ENCODE measurements around the gene NSMCE1. TPM values are rescaled to one million over a fixed set of nuclear protein-coding genes. Genes with fewer than 3 reads are reported as not detected.
A peak's percentile ranks its signal among the peaks of the same experiment; 100 is the strongest.

Gene NSMCE1
- total RNA-seq, 4 donors from 2014 or later: 27.7 to 41.4 (median 31.5) TPM

DNA sequence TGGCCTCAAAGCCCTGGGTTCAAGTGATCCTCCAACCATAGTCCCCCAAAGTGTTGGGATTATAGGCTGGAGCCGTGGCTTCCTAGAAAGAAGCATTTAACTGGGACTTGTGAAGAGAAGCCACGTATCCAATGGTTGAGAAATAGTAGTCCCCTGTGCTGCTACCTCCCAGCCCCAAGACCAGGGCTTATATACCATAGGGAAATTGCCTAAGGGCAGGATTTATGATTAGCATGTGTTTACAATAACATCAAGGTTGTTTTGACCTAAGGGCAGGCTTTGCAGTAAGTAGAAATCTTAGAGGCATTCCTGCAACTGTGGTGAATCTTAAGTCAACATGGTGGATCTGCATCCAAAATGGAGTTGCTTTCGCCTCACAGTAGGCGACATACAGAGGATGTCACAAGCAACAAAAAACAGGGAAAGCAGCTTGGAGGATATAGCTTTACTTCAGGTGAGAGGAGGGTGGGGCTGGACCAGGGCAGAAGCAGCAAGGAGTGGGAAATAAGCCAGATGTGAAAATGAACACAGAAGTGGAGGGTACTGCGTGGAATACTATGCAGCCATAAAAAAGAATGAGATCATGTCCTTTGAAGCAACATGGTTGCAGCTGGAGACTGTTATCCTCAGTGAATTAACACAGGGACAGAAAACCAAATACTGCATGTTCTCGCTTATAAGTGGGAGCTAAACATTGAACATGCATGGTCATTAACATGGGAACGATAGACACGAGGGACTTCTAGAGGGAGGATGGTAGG lies 18.7 kb upstream of the NSMCE1 start:
- 94 to 95% methylated on average over 8 of the region's 8 CpGs for WGBS, 2 donors
- Histone ChIP-seq H3K9me3 (no peaks in the 10 kb centered on the region), H3K4me1 (no peaks in the 10 kb centered on the region), H3K4me3 (no peak overlapping the region), H3K27ac (peak overlapping the region in 2 of 4 donors; percentile 15 to 49), H3K36me3 (no peaks in the 10 kb centered on the region), H3K27me3 (no peaks in the 10 kb centered on the region)
- TF ChIP-seq, protein P1, sequence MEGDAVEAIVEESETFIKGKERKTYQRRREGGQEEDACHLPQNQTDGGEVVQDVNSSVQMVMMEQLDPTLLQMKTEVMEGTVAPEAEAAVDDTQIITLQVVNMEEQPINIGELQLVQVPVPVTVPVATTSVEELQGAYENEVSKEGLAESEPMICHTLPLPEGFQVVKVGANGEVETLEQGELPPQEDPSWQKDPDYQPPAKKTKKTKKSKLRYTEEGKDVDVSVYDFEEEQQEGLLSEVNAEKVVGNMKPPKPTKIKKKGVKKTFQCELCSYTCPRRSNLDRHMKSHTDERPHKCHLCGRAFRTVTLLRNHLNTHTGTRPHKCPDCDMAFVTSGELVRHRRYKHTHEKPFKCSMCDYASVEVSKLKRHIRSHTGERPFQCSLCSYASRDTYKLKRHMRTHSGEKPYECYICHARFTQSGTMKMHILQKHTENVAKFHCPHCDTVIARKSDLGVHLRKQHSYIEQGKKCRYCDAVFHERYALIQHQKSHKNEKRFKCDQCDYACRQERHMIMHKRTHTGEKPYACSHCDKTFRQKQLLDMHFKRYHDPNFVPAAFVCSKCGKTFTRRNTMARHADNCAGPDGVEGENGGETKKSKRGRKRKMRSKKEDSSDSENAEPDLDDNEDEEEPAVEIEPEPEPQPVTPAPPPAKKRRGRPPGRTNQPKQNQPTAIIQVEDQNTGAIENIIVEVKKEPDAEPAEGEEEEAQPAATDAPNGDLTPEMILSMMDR (IDR thresholded peaks at IDR 0.05): no peak
- TF ChIP-seq POLR2A (IDR thresholded peaks at IDR 0.05) (no peak), EP300 (IDR thresholded peaks at IDR 0.05) (no peak)
- DNase-seq (ENCODE audit: low spot score in 2 of 2): no peak

DNA sequence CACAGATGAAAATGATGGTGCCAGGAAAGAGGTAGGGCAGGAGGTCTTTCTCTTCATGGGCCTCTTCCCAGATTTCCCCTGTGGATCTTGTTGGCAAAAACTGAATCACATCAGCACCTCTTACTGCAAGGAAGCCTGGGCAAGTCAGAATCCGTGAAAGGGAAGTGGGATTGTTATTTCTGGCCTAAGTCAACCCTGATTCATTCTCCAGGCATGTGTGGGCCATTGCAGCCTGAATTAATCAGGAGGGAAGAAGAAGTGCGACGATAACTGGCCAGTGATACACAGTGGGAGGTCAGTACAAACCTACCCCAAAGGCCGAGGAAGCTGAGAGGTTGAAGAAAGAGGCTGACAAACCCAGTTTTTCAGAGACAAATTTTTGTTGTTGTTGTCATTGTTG lies 17.9 kb upstream of the NSMCE1 start:
- H3K4me3 ChIP-seq: no peak overlapping the region
- H3K27me3 ChIP-seq: no peaks in the 10 kb centered on the region
- DNase-seq (ENCODE audit: low spot score in 2 of 2): no peak
- 17 to 23% methylated on average over 4 of the region's 4 CpGs for WGBS, 2 donors
- no peaks in the 10 kb centered on the region for H3K36me3 ChIP-seq
- H3K27ac ChIP-seq: peak overlapping the region in 2 of 4 donors; percentile 15 to 49
- TF ChIP-seq POLR2A (IDR thresholded peaks at IDR 0.05) (no peak), EP300 (IDR thresholded peaks at IDR 0.05) (no peak)
- TF ChIP-seq, protein P1 (IDR thresholded peaks at IDR 0.05): no peak
- no peaks in the 10 kb centered on the region for H3K9me3 ChIP-seq
- no peaks in the 10 kb centered on the region for H3K4me1 ChIP-seq

DNA sequence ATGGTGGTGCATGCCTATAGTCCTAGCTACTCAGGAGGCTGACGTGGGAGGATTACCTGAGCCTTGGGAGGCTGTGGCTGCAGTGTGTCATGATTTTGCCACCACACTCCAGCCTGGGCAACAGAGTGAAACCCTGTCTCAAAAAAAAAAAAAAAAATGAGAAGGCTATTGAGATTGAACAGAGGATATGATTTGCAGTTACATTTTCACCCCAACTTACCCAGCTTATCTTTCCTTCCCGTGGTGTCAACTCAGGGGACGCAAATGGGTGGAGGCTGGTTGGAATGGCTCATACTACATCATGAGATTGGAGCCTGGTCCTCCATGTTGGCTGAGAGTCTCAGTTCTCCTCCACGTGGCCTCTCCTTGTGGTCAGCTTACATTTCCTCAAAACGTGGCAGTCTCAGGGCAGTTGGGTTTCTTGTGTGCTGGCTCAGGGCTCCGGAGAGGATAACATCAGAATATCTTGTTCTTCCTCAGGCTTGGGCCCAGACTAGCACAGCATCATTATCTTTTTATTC lies 17.2 kb upstream of the NSMCE1 start:
- Histone ChIP-seq H3K36me3 (no peaks in the 10 kb centered on the region), H3K27ac (peak overlapping the region in 1 of 4 donors; percentile 2), H3K4me3 (no peak overlapping the region), H3K9me3 (no peaks in the 10 kb centered on the region), H3K27me3 (no peaks in the 10 kb centered on the region), H3K4me1 (no peaks in the 10 kb centered on the region)
- WGBS, 2 donors: 73 to 85% methylated on average over 6 of the region's 6 CpGs
- TF ChIP-seq EP300 (IDR thresholded peaks at IDR 0.05) (peak in 1 of 2 donors; percentile 15), POLR2A (IDR thresholded peaks at IDR 0.05) (no peak)
- DNase-seq (ENCODE audit: low spot score in 2 of 2): peak in 1 of 2 donors; percentile 31

DNA sequence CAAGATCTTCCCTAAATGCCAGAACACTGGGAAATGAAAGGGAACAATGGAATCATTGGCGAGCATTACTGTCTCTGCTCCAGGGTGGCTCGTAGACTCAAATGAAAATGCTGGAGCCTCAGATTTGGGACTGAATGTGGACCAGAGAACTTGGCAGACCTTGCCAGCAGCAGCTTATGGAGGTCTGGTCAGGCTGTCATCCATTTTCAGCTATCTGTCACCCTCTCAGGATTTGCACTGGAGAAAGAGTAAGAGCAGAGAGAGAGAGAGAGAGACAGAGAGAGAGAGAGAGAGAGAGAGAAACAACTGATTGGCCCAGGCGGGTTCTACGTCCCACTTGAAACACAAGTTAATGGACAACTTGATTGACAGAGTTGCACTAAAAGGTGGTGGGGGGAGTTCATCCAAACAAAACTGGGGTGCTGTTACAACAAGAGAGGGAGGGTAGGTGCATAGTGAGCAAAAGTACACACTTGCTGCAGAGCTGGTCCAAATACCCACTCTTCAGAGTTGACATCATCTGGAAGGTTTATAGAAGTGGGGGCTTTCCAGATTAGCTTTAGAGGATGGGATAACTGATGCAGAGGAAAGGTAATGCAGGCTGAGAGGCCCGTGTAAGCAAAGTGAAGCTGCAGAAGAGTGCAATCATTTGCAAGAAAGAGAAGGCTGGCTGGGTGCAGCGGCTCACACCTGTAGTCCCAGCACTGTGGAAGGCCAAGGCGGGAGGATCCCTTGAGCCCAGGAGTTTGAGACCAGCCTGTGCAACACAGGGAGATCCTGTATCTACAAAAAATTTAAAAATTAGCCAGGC lies 16.5 kb upstream of the NSMCE1 start:
- DNase-seq (ENCODE audit: low spot score in 2 of 2): no peak
- Histone ChIP-seq H3K27ac (no peak overlapping the region), H3K9me3 (no peaks in the 10 kb centered on the region), H3K4me3 (no peak overlapping the region), H3K27me3 (no peaks in the 10 kb centered on the region), H3K4me1 (no peaks in the 10 kb centered on the region), H3K36me3 (no peaks in the 10 kb centered on the region)
- TF ChIP-seq, protein P1 (IDR thresholded peaks at IDR 0.05): no peak
- TF ChIP-seq EP300 (IDR thresholded peaks at IDR 0.05) (no peak), POLR2A (IDR thresholded peaks at IDR 0.05) (no peak)
- WGBS, 2 donors: 72 to 77% methylated on average over 7 of the region's 7 CpGs

DNA sequence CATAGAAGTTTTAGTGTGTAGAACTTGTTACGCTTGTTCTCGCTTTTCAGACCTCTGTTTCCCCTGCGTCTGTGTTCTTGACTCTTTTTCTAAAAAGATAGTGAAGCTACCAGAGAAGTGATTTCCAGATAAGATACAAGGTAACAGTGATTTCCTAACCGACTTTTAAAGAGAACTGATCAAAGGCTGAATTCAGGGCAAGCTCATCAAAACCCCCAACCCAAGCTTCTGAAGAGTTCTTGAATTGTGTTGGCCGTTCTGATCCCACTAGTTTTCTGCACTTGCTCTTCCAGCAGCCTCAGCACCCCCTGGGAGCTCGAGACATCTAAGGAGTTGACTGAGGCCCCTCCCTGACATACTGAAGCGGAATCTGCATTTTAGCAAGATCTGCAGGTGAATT lies 12.7 kb upstream of the NSMCE1 start:
- H3K4me3 ChIP-seq: no peak overlapping the region
- DNase-seq (ENCODE audit: low spot score in 2 of 2): no peak
- no peaks in the 10 kb centered on the region for H3K9me3 ChIP-seq
- no peak for TF ChIP-seq POLR2A (IDR thresholded peaks at IDR 0.05)
- TF ChIP-seq, protein P1 (IDR thresholded peaks at IDR 0.05): no peak
- TF ChIP-seq EP300 (IDR thresholded peaks at IDR 0.05): no peak
- no peaks in the 10 kb centered on the region for H3K36me3 ChIP-seq
- H3K4me1 ChIP-seq: no peaks in the 10 kb centered on the region
- no peak overlapping the region for H3K27ac ChIP-seq
- 62 to 68% methylated on average over 7 of the region's 7 CpGs for WGBS, 2 donors
- H3K27me3 ChIP-seq: no peaks in the 10 kb centered on the region
